Esophagus (tissue), 2 donors: Measurements from ENCODE around the gene WFIKKN1. TPM values are rescaled to one million over a fixed set of nuclear protein-coding genes. Genes with fewer than 3 reads are reported as not detected.

ENCODE experiments used
- H3K27ac ChIP-seq, 2 donors: one replicate each; pipeline ENCODE4 v1.5.1; 2013; ENCODE audit warnings: low read depth in 2 of 2, mild to moderate bottlenecking in 2 of 2, inconsistent platforms in 1 of 2, low read length in 1 of 2, moderate library complexity in 1 of 2
- H3K27me3 ChIP-seq, 2 donors: one replicate each; pipeline ENCODE4 v1.6.1; 2013; ENCODE audit warnings: low read length in 2 of 2, control low read depth in 1 of 2, mild to moderate bottlenecking in 1 of 2; ENCODE audit not compliant: insufficient read depth in 2 of 2, control insufficient read depth in 1 of 2
- H3K36me3 ChIP-seq, 2 donors: one replicate each; pipeline ENCODE4 v1.6.1; 2013; ENCODE audit warnings: low read length in 1 of 2; ENCODE audit not compliant: control insufficient read depth in 2 of 2, insufficient read depth in 2 of 2
- H3K4me1 ChIP-seq, 2 donors: one replicate each; pipeline ENCODE4 v1.6.1; 2013; ENCODE audit warnings: low read length in 1 of 2; ENCODE audit not compliant: control insufficient read depth in 2 of 2, insufficient read depth in 2 of 2
- H3K4me3 ChIP-seq, 2 donors: one replicate each; pipeline ENCODE4 v1.5.1; 2013; ENCODE audit warnings: low read length in 2 of 2, mild to moderate bottlenecking in 2 of 2, low read depth in 1 of 2, moderate library complexity in 1 of 2
- H3K9me3 ChIP-seq, 2 donors: one replicate each; pipeline ENCODE4 v1.6.1; 2013; ENCODE audit warnings: mild to moderate bottlenecking in 2 of 2, low read depth in 1 of 2, low read length in 1 of 2, moderate library complexity in 1 of 2; ENCODE audit not compliant: control insufficient read depth in 2 of 2, insufficient read depth in 1 of 2
- WGBS, 2 donors: extraction: QIAGEN DNeasy Blood & Tissue Kit; methylation state at CpG; one replicate each; pipeline ENCODE4 v1.1.7; 2013; 5-methylcytosine and 5-hydroxymethylcytosine counted together
- polyA plus RNA-seq, 2 donors: library from polyadenylated mRNA; stranded (reverse); fragments of 200-250 nt; gene quantifications; one replicate each; pipeline ENCODE4 v1.2.3, GENCODE V29; 2013
- donor health status: healthy with polysubstance abuse.
- donor health status: Bipolar disorder and iron deficiency.

Gene WFIKKN1
- polyA plus RNA-seq, 2 donors = 0.11 to 1.5 TPM

GRCh38 chr16:588889-589657 is 41.7 kb upstream of the WFIKKN1 start:
- H3K4me1 ChIP-seq = peaks cover 5 to 38% of the 10 kb centered on the region in 2 donors
- no peaks in the 10 kb centered on the region for H3K9me3 ChIP-seq
- WGBS, 2 donors = 0 to 1% methylated on average over 95 to 107 of the region's 107 CpGs

GRCh38 chr16:589658-590187 is 41.1 kb upstream of the WFIKKN1 start, which contains the start of gene RAB40C:
Gene RAB40C (plus strand): TSS chr16:590066. CDS start chr16:590292, 226 bp downstream.
- H3K27ac ChIP-seq = peak within 1 kb of the TSS; percentile 98 to 99
- WGBS, 2 donors = 0 to 1% methylated on average over 34 to 67 of the region's 67 CpGs
- no peaks in the 10 kb centered on the region for H3K9me3 ChIP-seq
- H3K27me3 ChIP-seq = no peaks in the 10 kb centered on the region
- peaks cover 5 to 44% of the 10 kb centered on the region in 2 donors for H3K4me1 ChIP-seq
- no peaks in the 10 kb centered on the region for H3K36me3 ChIP-seq
- peak within 1 kb of the TSS; percentile 74 to 94 for H3K4me3 ChIP-seq

More at GRCh38 chr16:588889-589657, 41.7 kb upstream of the WFIKKN1 start:
- peak overlapping the region; percentile 74 to 79 for H3K4me3 ChIP-seq
- no peaks in the 10 kb centered on the region for H3K27me3 ChIP-seq
- no peaks in the 10 kb centered on the region for H3K36me3 ChIP-seq
- H3K27ac ChIP-seq = peak overlapping the region; percentile 98 to 99

GRCh38 chr16:590188-590814 is 40.5 kb upstream of the WFIKKN1 start:
- no peaks in the 10 kb centered on the region for H3K9me3 ChIP-seq
- 1% methylated on average over 57 to 71 of the region's 71 CpGs for WGBS, 2 donors
- peak overlapping the region; percentile 61 to 94 for H3K4me3 ChIP-seq
- H3K27me3 ChIP-seq = no peaks in the 10 kb centered on the region
- H3K36me3 ChIP-seq = peaks cover 0 to 2% of the 10 kb centered on the region in 2 donors
- peak overlapping the region; percentile 89 for H3K27ac ChIP-seq
- peaks cover 8 to 49% of the 10 kb centered on the region in 2 donors for H3K4me1 ChIP-seq

DNA sequence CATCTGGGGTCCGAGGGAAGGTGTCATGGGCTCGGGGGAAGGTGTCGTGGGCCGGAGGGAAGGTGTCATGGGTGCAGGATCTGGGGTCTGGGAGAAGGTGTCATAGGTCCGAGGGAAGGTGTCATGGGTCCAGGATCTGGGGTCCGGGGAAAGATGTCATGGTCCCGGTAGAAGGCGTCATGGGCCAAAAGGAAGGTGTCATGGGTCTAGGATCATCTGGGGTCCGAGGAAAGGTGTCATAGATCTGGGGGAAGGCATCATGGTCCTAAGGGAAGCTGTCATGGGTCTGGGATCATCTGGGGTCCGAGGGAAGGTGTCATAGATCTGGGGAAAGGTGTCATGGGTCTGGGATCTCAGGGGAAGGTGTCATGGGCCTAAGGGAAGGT is 40.0 kb upstream of the WFIKKN1 start:
- Histone ChIP-seq H3K4me1 (peaks cover 9 to 51% of the 10 kb centered on the region in 2 donors), H3K4me3 (peak overlapping the region; percentile 61 to 94), H3K27ac (peak overlapping the region; percentile 89), H3K27me3 (no peaks in the 10 kb centered on the region), H3K36me3 (peaks cover 0 to 2% of the 10 kb centered on the region in 2 donors), H3K9me3 (no peaks in the 10 kb centered on the region)
- 39 to 46% methylated on average over 10 of the region's 10 CpGs for WGBS, 2 donors

- Histone ChIP-seq H3K36me3 (peaks cover 0 to 4% of the 10 kb centered on the region in 2 donors), H3K4me3 (peak overlapping the region; percentile 61 to 94), H3K27me3 (no peaks in the 10 kb centered on the region), H3K27ac (peak overlapping the region; percentile 89), H3K4me1 (peaks cover 11 to 55% of the 10 kb centered on the region in 2 donors), H3K9me3 (no peaks in the 10 kb centered on the region)
- 64 to 67% methylated on average over 8 of the region's 8 CpGs for WGBS, 2 donors
Measured at GRCh38 chr16:591231-591630, 39.6 kb upstream of the WFIKKN1 start.

DNA sequence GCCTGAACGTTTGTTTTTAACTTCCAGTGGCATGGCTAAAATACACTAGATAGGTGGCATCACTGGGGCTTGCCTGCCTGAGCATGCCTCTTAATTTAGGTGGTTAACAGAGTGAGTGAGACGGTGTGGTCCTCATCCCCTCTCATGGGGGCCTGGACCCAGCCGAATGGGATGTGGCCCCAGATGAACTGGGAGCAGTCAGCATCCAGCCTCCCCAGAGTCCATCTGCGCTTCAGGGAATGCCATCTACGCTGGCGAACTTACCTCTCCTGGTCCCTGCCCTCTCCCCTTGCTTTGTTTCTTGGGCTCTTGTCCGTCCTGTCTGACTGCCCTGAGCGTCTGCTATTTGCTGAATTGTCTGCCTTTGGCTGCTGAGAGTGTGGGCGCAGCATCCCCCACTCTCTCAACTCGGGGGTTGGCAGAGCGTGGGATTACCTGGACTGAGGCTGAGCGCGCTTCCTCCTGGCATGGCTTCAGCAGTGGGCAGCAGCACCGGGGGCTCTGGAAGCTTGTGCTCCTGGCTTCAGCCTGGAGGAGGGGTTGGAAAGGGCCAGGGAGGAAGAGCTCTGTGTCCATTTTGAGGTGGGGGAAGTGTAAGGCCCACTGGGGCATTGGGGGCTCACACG is 38.8 kb upstream of the WFIKKN1 start:
- Histone ChIP-seq H3K4me1 (peaks cover 13 to 61% of the 10 kb centered on the region in 2 donors), H3K4me3 (peak overlapping the region; percentile 32 to 40), H3K9me3 (no peaks in the 10 kb centered on the region), H3K36me3 (peaks cover 0 to 12% of the 10 kb centered on the region in 2 donors), H3K27ac (peak overlapping the region; percentile 91 to 95), H3K27me3 (no peaks in the 10 kb centered on the region)
- 53 to 62% methylated on average over 15 of the region's 15 CpGs for WGBS, 2 donors

GRCh38 chr16:592518-593306 is 38.1 kb upstream of the WFIKKN1 start:
- WGBS, 2 donors = 43 to 51% methylated on average over 24 of the region's 24 CpGs
- H3K27me3 ChIP-seq = no peaks in the 10 kb centered on the region
- peaks cover 13 to 58% of the 10 kb centered on the region in 2 donors for H3K4me1 ChIP-seq
- peaks cover 0 to 13% of the 10 kb centered on the region in 2 donors for H3K36me3 ChIP-seq
- peak overlapping the region; percentile 32 to 40 for H3K4me3 ChIP-seq
- peak overlapping the region; percentile 91 to 95 for H3K27ac ChIP-seq
- no peaks in the 10 kb centered on the region for H3K9me3 ChIP-seq

DNA sequence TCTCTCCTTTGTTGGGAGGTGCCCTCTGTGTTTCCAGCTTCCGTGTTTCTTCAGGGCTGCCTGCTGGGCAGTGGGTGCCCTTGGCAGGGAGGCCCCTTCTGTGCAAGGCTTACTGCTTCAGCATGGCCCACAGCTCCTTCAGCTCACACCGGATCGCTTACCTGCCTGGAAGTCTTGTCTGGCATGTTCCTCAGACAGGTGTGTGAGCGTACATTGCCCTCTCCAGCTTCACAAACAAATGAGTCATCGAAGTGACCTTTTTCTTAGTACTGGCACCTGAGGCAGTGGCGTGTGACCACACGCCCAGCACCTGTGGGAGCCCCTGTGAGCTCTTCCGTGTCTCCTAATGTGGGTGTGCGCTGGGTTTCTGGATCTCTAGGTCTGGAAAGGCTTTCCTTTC is 37.4 kb upstream of the WFIKKN1 start:
- no peaks in the 10 kb centered on the region for H3K27me3 ChIP-seq
- peaks cover 13 to 51% of the 10 kb centered on the region in 2 donors for H3K4me1 ChIP-seq
- peak overlapping the region in 1 of 2 donors; percentile 18 for H3K4me3 ChIP-seq
- H3K27ac ChIP-seq = peak overlapping the region; percentile 91 to 95
- 47 to 56% methylated on average over 9 of the region's 9 CpGs for WGBS, 2 donors
- H3K36me3 ChIP-seq = peaks cover 0 to 13% of the 10 kb centered on the region in 2 donors
- no peaks in the 10 kb centered on the region for H3K9me3 ChIP-seq
